SK-N-SH (cell line): ENCODE data around the gene BTBD2. TPM values are rescaled to one million over a fixed set of nuclear protein-coding genes. Genes with fewer than 3 reads are reported as not detected.

Source experiments
- CTCF ChIA-PET: fragments of 300-600, 350-600 bp; formaldehyde crosslinking; extraction: SDS; loops from one replicate; lab custom pipeline; 2021; lab: Yijun Ruan, JAX
- POLR2A ChIA-PET: fragments of 350-600 bp; sonication (Branson Sonifier 250); formaldehyde crosslinking; extraction: SDS; loops from one replicate; lab custom pipeline; 2020; ENCODE audit warnings: antibody characterized with exemption, inconsistent platforms; lab: Yijun Ruan, JAX
- DNase-seq: peaks from one replicate; pipeline ENCODE4 v3.0.0; 2012
- H2AFZ ChIP-seq: fragments of 200-600 bp; sonication (generic); 2 replicates; pipeline ENCODE4 v1.8.1; 2016; ENCODE audit warnings: antibody characterized with exemption, mild to moderate bottlenecking, low read depth
- H3F3A ChIP-seq: fragments of 200-600 bp; sonication (generic); replicated peaks from 2 replicates; pipeline ENCODE3; 2016; ENCODE audit warnings: antibody characterized with exemption, mild to moderate bottlenecking; ENCODE audit not compliant: insufficient read depth
- H3K27ac ChIP-seq, 2 experiments: fragments of 200-500 bp in 1 of 2; fragments of 200-600 bp in 1 of 2; sonication (Bioruptor generic) in 1 of 2; sonication (generic), shearing (Covaris generic) in 1 of 2; 2 replicates each; pipeline versions ENCODE4 v1.5.1 to v1.6.1; 2014 to 2016; ENCODE audit warnings: low read depth in 2 of 2, inconsistent platforms in 1 of 2, low read length in 1 of 2, mild to moderate bottlenecking in 1 of 2, mixed read lengths in 1 of 2
- H3K27me3 ChIP-seq: fragments of 200-600 bp; sonication (generic), shearing (Covaris generic); 2 replicates; pipeline ENCODE4 v1.6.1; 2016; ENCODE audit warnings: mixed run types; ENCODE audit not compliant: insufficient read depth
- H3K36me3 ChIP-seq, 2 experiments: fragments of 200-500 bp in 1 of 2; fragments of 200-600 bp in 1 of 2; sonication (Bioruptor generic) in 1 of 2; sonication (generic) in 1 of 2; replicated peaks in 1 of 2; 2 replicates each; pipeline versions ENCODE3 to v1.5.1; 2014 to 2016; ENCODE audit warnings: low read length in 1 of 2, mild to moderate bottlenecking in 1 of 2; ENCODE audit not compliant: insufficient read depth in 2 of 2, control insufficient read depth in 1 of 2
- H3K4me1 ChIP-seq, 2 experiments: fragments of 200-500 bp in 1 of 2; fragments of 200-600 bp in 1 of 2; sonication (Bioruptor generic) in 1 of 2; sonication (generic), shearing (Covaris generic) in 1 of 2; 2 replicates each; pipeline versions ENCODE4 v1.5.1 to v1.6.1; 2014 to 2016; ENCODE audit warnings: low read depth in 1 of 2, low read length in 1 of 2, mixed run types in 1 of 2; ENCODE audit not compliant: insufficient read depth in 2 of 2, control insufficient read depth in 1 of 2
- H3K4me2 ChIP-seq: fragments of 200-600 bp; sonication (generic), shearing (Covaris generic); 2 replicates; pipeline ENCODE4 v1.6.1; 2017; ENCODE audit warnings: mixed run types
- H3K4me3 ChIP-seq, 2 experiments: fragments of 200-500 bp in 1 of 2; fragments of 200-600 bp in 1 of 2; sonication (Bioruptor generic) in 1 of 2; sonication (generic), shearing (Covaris generic) in 1 of 2; 2 replicates each; pipeline versions ENCODE4 v1.5.1 to v1.8.1; 2014 to 2016; ENCODE audit warnings: low read depth in 2 of 2, inconsistent platforms in 1 of 2, low read length in 1 of 2, mild to moderate bottlenecking in 1 of 2, mixed read lengths in 1 of 2, moderate library complexity in 1 of 2
- H3K79me2 ChIP-seq: fragments of 200-600 bp; sonication (generic); 2 replicates; pipeline ENCODE4 v1.8.1; 2017; ENCODE audit warnings: mild to moderate bottlenecking; ENCODE audit not compliant: insufficient read depth
- H3K9ac ChIP-seq: fragments of 200-600 bp; sonication (generic); 2 replicates; pipeline ENCODE4 v1.6.1; 2017; ENCODE audit warnings: mixed run types
- H3K9me2 ChIP-seq: fragments of 200-600 bp; sonication (generic); 2 replicates; pipeline ENCODE4 v1.6.1; 2017; ENCODE audit warnings: mixed run types
- H3K9me3 ChIP-seq: fragments of 200-600 bp; sonication (generic); 2 replicates; pipeline ENCODE4 v1.6.1; 2017; ENCODE audit warnings: mixed run types, mild to moderate bottlenecking, moderate library complexity
- H4K20me1 ChIP-seq: fragments of 200-600 bp; sonication (generic); 2 replicates; pipeline ENCODE4 v1.6.1; 2017; ENCODE audit warnings: mild to moderate bottlenecking, mixed run types; ENCODE audit not compliant: insufficient read depth
- MAX ChIP-seq: IDR thresholded peaks from 2 replicates; pipeline ENCODE4 v1.4.0; 2012; ENCODE audit warnings: low read depth
- MEF2A ChIP-seq: IDR thresholded peaks from 2 replicates; pipeline ENCODE4 v1.4.0; 2012; ENCODE audit warnings: low read depth, borderline replicate concordance
- MXI1 ChIP-seq: IDR thresholded peaks from 2 replicates; pipeline ENCODE4 v1.6.1; 2012; ENCODE audit warnings: mild to moderate bottlenecking, low read depth, low read length, improper control_type of control experiment
- RAD21 ChIP-seq: IDR thresholded peaks from 2 replicates; pipeline ENCODE4 v1.6.1; 2012; ENCODE audit warnings: mild to moderate bottlenecking, low read length
- SIN3A ChIP-seq: IDR thresholded peaks from 2 replicates; pipeline ENCODE4 v1.6.1; 2012; ENCODE audit warnings: low read depth, mild to moderate bottlenecking, low read length, moderate library complexity, borderline replicate concordance
- WGBS: methylation state at CpG from one replicate; pipeline ENCODE4 v1.1.6; 2017; ENCODE audit warnings: low lambda C conversion rate; 5-methylcytosine and 5-hydroxymethylcytosine counted together
- polyA plus RNA-seq, 3 experiments: library from polyadenylated mRNA; depleted of rRNA; stranded (reverse); fragments of >200 nt; gene quantifications; 2 replicates each; pipeline ENCODE4 v1.2.3, GENCODE V29; 2012
- TF ChIP-seq, protein P1 (sequence below): IDR thresholded peaks from 2 replicates; pipeline ENCODE4; 2012
- TF ChIP-seq, protein P2 (sequence below): fragments of 150-350 bp; IDR thresholded peaks from 2 replicates; pipeline ENCODE4 v1.6.1; 2016; ENCODE audit warnings: mild to moderate bottlenecking, low read depth, low read length

BTBD2 gene
- polyA plus RNA-seq, 1 of the 3 experiments (the other 2 are of a cell fraction): 66.8 TPM

- Histone ChIP-seq H3K27ac (no peak overlapping the region), H3K27me3 (no peaks in the 10 kb centered on the region), H3F3A (no peaks in the 10 kb centered on the region), H3K4me1 (peaks cover 0 to under 1% of the 10 kb centered on the region in 2 experiments; a peak in 1 of 4 replicates), H2AFZ (no peak overlapping the region), H3K9me3 (no peaks in the 10 kb centered on the region), H3K79me2 (peaks cover 99% of the 10 kb centered on the region), H3K36me3 (peaks cover 0 to 6% of the 10 kb centered on the region in 2 experiments), H3K9ac (no peak overlapping the region), H3K4me3 (no peak overlapping the region), H4K20me1 (peaks cover 73% of the 10 kb centered on the region), H3K4me2 (no peak overlapping the region), H3K9me2 (no peaks in the 10 kb centered on the region)
- 97% methylated on average over 39 of the region's 44 CpGs for WGBS
- POLR2A ChIA-PET: no interaction called here
- TF ChIP-seq, protein P1, sequence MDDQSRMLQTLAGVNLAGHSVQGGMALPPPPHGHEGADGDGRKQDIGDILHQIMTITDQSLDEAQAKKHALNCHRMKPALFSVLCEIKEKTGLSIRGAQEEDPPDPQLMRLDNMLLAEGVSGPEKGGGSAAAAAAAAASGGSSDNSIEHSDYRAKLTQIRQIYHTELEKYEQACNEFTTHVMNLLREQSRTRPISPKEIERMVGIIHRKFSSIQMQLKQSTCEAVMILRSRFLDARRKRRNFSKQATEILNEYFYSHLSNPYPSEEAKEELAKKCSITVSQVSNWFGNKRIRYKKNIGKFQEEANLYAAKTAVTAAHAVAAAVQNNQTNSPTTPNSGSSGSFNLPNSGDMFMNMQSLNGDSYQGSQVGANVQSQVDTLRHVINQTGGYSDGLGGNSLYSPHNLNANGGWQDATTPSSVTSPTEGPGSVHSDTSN: no peak
- no peak for TF ChIP-seq MAX
- no peak for TF ChIP-seq MEF2A
- no peak for TF ChIP-seq SIN3A
- TF ChIP-seq, protein P2, sequence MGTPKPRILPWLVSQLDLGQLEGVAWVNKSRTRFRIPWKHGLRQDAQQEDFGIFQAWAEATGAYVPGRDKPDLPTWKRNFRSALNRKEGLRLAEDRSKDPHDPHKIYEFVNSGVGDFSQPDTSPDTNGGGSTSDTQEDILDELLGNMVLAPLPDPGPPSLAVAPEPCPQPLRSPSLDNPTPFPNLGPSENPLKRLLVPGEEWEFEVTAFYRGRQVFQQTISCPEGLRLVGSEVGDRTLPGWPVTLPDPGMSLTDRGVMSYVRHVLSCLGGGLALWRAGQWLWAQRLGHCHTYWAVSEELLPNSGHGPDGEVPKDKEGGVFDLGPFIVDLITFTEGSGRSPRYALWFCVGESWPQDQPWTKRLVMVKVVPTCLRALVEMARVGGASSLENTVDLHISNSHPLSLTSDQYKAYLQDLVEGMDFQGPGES: no peak
- DNase-seq: no peak
- CTCF ChIA-PET: no interaction called here
Observed at GRCh38 chr19:1949304-1950101, 66.0 kb downstream of the BTBD2 start.

DNA sequence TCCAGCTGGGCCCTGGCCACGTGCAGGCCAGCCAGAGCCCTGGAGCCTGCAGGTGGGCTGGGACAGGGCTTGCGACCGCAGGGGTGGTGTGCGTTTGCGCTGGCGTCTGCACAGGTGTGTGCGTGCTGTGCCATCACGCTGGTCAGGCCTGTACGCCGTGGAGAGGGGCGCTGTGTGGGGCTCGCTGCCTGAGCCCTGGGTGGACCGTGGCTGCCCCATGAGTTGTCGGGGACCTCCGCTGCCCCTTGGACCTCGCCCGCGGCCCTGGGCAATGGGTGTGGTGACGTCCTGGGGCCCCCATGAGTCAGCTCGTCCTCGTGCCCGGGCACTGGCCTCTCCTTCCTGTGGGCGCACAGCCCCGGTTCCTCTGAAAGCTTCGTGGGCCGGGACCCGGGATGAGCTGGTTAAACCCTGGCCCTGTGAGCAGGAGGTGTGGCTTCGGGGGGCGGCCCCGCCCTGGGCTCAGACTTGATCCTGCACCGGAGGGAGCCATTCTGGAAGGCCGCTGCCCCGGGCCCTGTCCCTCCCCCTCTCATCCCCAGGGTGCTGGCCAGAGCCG lies 67.8 kb downstream of the BTBD2 start:
- H4K20me1 ChIP-seq: peaks cover 73% of the 10 kb centered on the region
- H3K79me2 ChIP-seq: peaks cover 99% of the 10 kb centered on the region
- H3K27me3 ChIP-seq: no peaks in the 10 kb centered on the region
- no peaks in the 10 kb centered on the region for H3K9me2 ChIP-seq
- DNase-seq: no peak
- no peaks in the 10 kb centered on the region for H3K9me3 ChIP-seq
- no peak overlapping the region for H3K27ac ChIP-seq
- 97% methylated on average over 6 of the region's 34 CpGs for WGBS
- H2AFZ ChIP-seq: no peak overlapping the region
- no peak overlapping the region for H3K4me2 ChIP-seq
- ChIA-PET POLR2A (no interaction called here), CTCF (no interaction called here)
- H3K4me3 ChIP-seq: no peak overlapping the region
- no peak overlapping the region for H3K9ac ChIP-seq
- TF ChIP-seq MXI1 (no peak), RAD21 (no peak)
- H3F3A ChIP-seq: no peaks in the 10 kb centered on the region
- H3K4me1 ChIP-seq: peaks cover 0 to 19% of the 10 kb centered on the region in 2 experiments; a peak in 1 of 4 replicates
- peaks cover 0 to 2% of the 10 kb centered on the region in 2 experiments for H3K36me3 ChIP-seq
